Right lobe of liver (tissue), 6 donors: ENCODE measurements around the gene MED25. TPM values are rescaled to one million over a fixed set of nuclear protein-coding genes. Genes with fewer than 3 reads are reported as not detected.

ENCODE experiments used
- ATAC-seq, 4 donors: fragments of 200-7000 bp; cut with Tn5 transposase; one replicate each; pipeline ENCODE4 v1.9.1; 2020; ENCODE audit warnings: mild to moderate bottlenecking in 4 of 4, moderate library complexity in 4 of 4
- DNase-seq, 3 donors: peaks; one replicate each; pipeline ENCODE4 v3.0.0-alpha.2; 2020
- H3K27ac ChIP-seq, 3 donors: fragments of 200-600 bp; one replicate each; pipeline ENCODE4 v1.8.0; 2022
- H3K27me3 ChIP-seq, 2 donors: fragments of 200-600 bp; one replicate each; pipeline ENCODE4 v1.8.0; 2022
- H3K36me3 ChIP-seq, 4 donors: fragments of 200-600 bp; sonication (generic) in 1 of 4; one replicate each; pipeline versions ENCODE4 v1.5.1 to v1.8.0; 2017 to 2022; ENCODE audit warnings: control low read depth in 1 of 4
- H3K4me1 ChIP-seq, 4 donors: fragments of 200-600 bp; sonication (generic) in 1 of 4; one replicate each; pipeline versions ENCODE4 v1.5.1 to v1.8.0; 2017 to 2022; ENCODE audit warnings: control low read depth in 1 of 4
- H3K4me3 ChIP-seq, 3 donors: fragments of 200-600 bp; one replicate each; pipeline ENCODE4 v1.8.0; 2022
- H3K9me3 ChIP-seq, 4 donors: fragments of 200-600 bp; sonication (generic) in 1 of 4; one replicate each; pipeline versions ENCODE4 v1.5.1 to v1.8.0; 2017 to 2022; ENCODE audit warnings: control low read depth in 1 of 4
- POLR2A ChIP-seq: fragments of 450-650 bp; IDR thresholded peaks from one replicate; pipeline ENCODE4 v1.6.1; 2017; ENCODE audit warnings: antibody characterized with exemption, mild to moderate bottlenecking
- WGBS: methylation state at CpG from one replicate; pipeline ENCODE4 v1.1.6; 2018; ENCODE audit warnings: low coverage, low lambda C conversion rate; ENCODE audit not compliant: insufficient coverage; ENCODE audit errors: missing lambda C conversion rate; 5-methylcytosine and 5-hydroxymethylcytosine counted together
- intact Hi-C, 2 donors: fragments of 100-400 bp; cut with DNase I; formaldehyde crosslinking; loops; one replicate each; pipeline versions ENCODE4 v1.11.2 to v1.14.1; 2022
- total RNA-seq, 6 experiments: library from RNA; depleted of rRNA in 2 of 6; stranded (reverse); fragments of >200 nt in 2 of 6; fragmentation: NEBNext Ultra II Directional in 3 of 6; extraction: Animal tissue kit (Norgen Biotek cat#: 25700) in 3 of 6; gene quantifications; one replicate each; pipeline versions ENCODE4 v1.1.0 to v1.2.4, GENCODE V29; 2016 to 2023
- TF ChIP-seq, protein P1 (sequence below), 4 donors: fragments of 200-600 bp in 3 of 4; fragments of 450-650 bp in 1 of 4; IDR thresholded peaks; one replicate each; pipeline versions ENCODE4 v1.5.1 to v1.8.0; 2016 to 2022; ENCODE audit warnings: antibody characterized with exemption in 4 of 4, mild to moderate bottlenecking in 2 of 4
- donor health status: DM: no; HTN: yes; CAD: no.
- donor health status: DM: no; HTN: no; CAD: no.
- donor health status: DM: no; HTN: no; CAD: no.
- donor health status: DM: no; HTN: yes; CAD: no.
- donor health status: DM: no; HTN: yes; CAD: no.

Gene MED25
- total RNA-seq, 6 experiments from 2014 or later, result 9.9 to 16.3 (median 11.8) TPM

DNA sequence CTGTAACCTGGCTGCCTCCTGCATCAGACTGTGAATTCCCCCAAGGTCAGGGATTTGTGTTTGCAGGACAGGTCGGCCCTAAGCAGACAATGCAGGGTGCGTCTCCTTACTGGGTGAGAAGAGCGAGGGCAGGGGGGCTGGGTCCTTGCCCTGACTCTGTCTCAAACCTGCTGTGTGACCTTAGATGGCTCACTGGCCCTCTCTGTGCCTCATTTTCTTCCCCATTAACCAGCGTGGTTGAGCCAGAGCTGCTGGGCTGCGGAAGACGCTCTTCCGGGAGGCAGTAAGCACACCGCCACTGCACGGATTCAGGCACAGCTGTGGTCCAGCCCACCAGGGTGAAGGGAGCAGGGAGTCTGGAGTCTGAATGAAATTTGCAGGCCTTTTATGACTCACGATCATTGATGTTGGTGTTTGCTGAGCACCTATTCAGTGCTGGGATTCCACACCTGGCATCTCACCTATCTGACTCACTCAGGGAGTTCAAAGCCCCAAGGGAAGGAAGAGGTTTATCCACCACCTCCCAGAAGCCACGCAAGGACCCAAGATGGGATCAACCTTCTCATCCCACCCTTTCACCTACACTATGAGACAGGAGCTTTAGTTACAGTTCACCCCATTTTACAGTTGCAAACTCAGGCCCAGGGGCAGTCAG lies 56.5 kb downstream of the MED25 start:
- no peak for ATAC-seq
- Histone ChIP-seq H3K27ac (no peak overlapping the region), H3K4me3 (no peak overlapping the region), H3K4me1 (peaks cover 0 to 25% (median 12%) of the 10 kb centered on the region in 4 donors), H3K36me3 (peaks cover 0 to 7% (median 0%) of the 10 kb centered on the region in 4 donors), H3K9me3 (no peaks in the 10 kb centered on the region), H3K27me3 (no peaks in the 10 kb centered on the region)
- DNase-seq, result no peak
- TF ChIP-seq, protein P1, sequence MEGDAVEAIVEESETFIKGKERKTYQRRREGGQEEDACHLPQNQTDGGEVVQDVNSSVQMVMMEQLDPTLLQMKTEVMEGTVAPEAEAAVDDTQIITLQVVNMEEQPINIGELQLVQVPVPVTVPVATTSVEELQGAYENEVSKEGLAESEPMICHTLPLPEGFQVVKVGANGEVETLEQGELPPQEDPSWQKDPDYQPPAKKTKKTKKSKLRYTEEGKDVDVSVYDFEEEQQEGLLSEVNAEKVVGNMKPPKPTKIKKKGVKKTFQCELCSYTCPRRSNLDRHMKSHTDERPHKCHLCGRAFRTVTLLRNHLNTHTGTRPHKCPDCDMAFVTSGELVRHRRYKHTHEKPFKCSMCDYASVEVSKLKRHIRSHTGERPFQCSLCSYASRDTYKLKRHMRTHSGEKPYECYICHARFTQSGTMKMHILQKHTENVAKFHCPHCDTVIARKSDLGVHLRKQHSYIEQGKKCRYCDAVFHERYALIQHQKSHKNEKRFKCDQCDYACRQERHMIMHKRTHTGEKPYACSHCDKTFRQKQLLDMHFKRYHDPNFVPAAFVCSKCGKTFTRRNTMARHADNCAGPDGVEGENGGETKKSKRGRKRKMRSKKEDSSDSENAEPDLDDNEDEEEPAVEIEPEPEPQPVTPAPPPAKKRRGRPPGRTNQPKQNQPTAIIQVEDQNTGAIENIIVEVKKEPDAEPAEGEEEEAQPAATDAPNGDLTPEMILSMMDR (IDR thresholded peaks at IDR 0.05), result no peak
- no peak for TF ChIP-seq POLR2A
- intact Hi-C loops, result no loop called here
- 73% methylated on average over 3 of the region's 11 CpGs for WGBS

DNA sequence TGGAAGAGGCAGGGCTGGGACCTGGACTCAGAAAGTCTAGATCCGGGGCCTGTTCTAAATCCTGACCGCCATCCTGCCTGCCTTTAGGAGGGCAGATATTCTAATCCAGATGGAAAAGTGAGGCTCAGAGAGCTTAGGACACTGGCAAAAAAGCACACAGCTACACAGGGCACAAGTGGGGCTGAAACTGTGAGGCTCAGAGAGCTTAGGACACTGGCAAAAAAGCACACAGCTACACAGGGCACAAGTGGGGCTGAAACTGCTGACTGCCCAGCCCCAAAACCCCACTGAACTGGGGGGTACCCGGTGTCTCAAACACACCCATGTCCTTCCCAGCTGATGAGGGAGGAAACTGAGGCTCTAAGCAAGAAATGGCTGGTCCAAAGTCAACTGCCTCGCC lies 57.1 kb downstream of the MED25 start:
- DNase-seq (no peak), ATAC-seq (no peak)
- H3K27me3 ChIP-seq, result no peaks in the 10 kb centered on the region
- no peaks in the 10 kb centered on the region for H3K9me3 ChIP-seq
- H3K4me1 ChIP-seq, result peaks cover 0 to 22% (median 11%) of the 10 kb centered on the region in 4 donors
- TF ChIP-seq POLR2A, result no peak
- TF ChIP-seq, protein P1 (IDR thresholded peaks at IDR 0.05), result no peak
- WGBS, result no CpG with 5 or more reads among the region's 4 CpGs
- H3K4me3 ChIP-seq, result peak overlapping the region; percentile 77 to 88 (median 88)
- peaks cover 0 to 10% (median under 1%) of the 10 kb centered on the region in 4 donors for H3K36me3 ChIP-seq
- intact Hi-C loops, result no loop called here
- H3K27ac ChIP-seq, result peak overlapping the region; percentile 97 to 99 (median 98)

DNA sequence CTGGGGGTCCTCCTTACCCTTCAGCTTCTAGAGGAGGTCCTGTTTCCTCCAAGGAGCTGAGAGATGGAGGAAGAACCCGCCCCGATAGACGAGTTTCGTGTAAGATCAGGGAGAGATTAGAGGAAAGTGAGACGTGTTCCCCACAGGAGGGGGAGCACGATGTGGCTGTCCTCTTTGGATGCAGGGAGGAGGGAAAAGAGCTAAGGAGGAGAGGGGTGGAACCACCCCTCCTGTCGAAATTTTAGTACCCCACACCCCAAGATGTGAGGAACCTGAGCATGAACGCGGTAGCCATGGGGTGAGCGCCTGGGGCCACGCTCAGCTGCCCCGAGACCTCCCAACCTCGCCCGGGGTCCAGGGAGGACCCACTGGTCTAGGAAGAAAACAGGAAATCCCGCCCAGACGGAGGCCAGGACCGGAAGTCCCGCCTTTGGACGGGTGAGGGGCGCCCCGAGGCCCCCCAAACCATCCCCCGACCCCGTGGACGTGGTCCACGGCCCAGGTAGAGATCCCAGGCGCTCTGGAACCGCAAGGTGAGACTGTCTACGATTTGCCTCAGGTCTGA lies 57.9 kb downstream of the MED25 start:
- H3K27ac ChIP-seq, result peak overlapping the region; percentile 97 to 99 (median 98)
- peaks cover 0 to 17% (median 8%) of the 10 kb centered on the region in 4 donors for H3K4me1 ChIP-seq
- ATAC-seq (peak in 3 of 4 donors; percentile 1 to 8 (median 2)), DNase-seq (peak; percentile 73 to 79 (median 76))
- WGBS, result 0% methylated on average over 19 of the region's 28 CpGs
- H3K4me3 ChIP-seq, result peak overlapping the region; percentile 77 to 88 (median 88)
- H3K9me3 ChIP-seq, result no peaks in the 10 kb centered on the region
- H3K27me3 ChIP-seq, result no peaks in the 10 kb centered on the region
- TF ChIP-seq, protein P1 (IDR thresholded peaks at IDR 0.05), result no peak
- no peak for TF ChIP-seq POLR2A
- peaks cover 0 to 18% (median 6%) of the 10 kb centered on the region in 4 donors for H3K36me3 ChIP-seq
- intact Hi-C loops, result no loop called here

DNA sequence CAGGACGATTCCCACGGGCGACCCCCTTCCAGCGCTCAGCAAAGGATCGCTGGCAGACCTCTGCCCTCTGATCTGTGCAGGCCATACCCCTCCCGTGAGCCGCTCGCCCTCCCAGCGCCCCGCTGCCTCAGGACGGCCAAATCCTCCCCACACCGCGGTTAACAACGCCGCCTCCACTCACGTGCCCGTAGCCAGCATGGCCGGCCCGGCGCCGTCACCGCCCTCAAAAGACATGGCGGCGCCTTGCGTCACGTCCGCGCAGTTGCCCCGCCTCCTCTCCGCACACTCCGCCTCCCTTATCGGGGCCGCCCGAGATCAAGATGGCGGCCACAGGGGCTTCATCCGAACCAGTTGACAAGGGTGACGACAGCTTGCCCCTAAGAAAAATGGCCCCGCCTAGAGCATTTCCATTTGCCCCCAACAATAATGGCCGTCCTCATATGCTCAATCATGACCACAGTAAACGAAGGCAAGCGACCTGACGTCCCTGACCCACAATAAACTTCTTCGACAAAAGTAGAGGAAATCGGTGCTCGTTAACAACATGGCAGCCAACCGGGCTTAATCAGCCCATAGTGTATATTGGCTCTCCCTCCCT lies 58.4 kb downstream of the MED25 start:
- TF ChIP-seq, protein P1 (IDR thresholded peaks at IDR 0.05), result no peak
- TF ChIP-seq POLR2A, result no peak
- DNase-seq (peak; percentile 98 to 99 (median 98)), ATAC-seq (peak; percentile 66 to 76 (median 73))
- H3K9me3 ChIP-seq, result no peaks in the 10 kb centered on the region
- peaks cover 0 to 24% (median 9%) of the 10 kb centered on the region in 4 donors for H3K36me3 ChIP-seq
- H3K27me3 ChIP-seq, result no peaks in the 10 kb centered on the region
- H3K4me1 ChIP-seq, result peaks cover 0 to 17% (median 8%) of the 10 kb centered on the region in 4 donors
- intact Hi-C loops, result no loop called here
- peak overlapping the region; percentile 77 to 88 (median 88) for H3K4me3 ChIP-seq
- 0% methylated on average over 19 of the region's 46 CpGs for WGBS
- H3K27ac ChIP-seq, result peak overlapping the region; percentile 97 to 99 (median 98)
